IPS-20b (cell line): ENCODE measurements around the gene POLR1G.
"Not testable (repeated sequence)": the region's sequence is repeated elsewhere in the genome, so short reads cannot be mapped to it uniquely, and the experiment has no call there.

Experiments
- H3K27ac ChIP-seq: one replicate; pipeline ENCODE4 v1.5.1; 2013; ENCODE audit warnings: low read length
- H3K27me3 ChIP-seq: 2 replicates; pipeline ENCODE4 v1.6.1; 2013; ENCODE audit warnings: mild to moderate bottlenecking, low read length, inconsistent platforms; ENCODE audit not compliant: insufficient read depth
- H3K36me3 ChIP-seq: 2 replicates; pipeline ENCODE4 v1.6.1; 2013; ENCODE audit warnings: low read depth, mild to moderate bottlenecking, inconsistent platforms, low read length, moderate library complexity; ENCODE audit not compliant: insufficient read depth
- H3K4me1 ChIP-seq: 2 replicates; pipeline ENCODE4 v1.6.1; 2013; ENCODE audit warnings: mild to moderate bottlenecking, control low read depth, inconsistent platforms, low read length, moderate library complexity; ENCODE audit not compliant: insufficient read depth
- H3K4me3 ChIP-seq: 2 replicates; pipeline ENCODE4 v1.5.1; 2013; ENCODE audit warnings: mild to moderate bottlenecking, low read length, inconsistent platforms
- H3K9ac ChIP-seq: 2 replicates; pipeline ENCODE4 v1.6.1; 2013; ENCODE audit warnings: low read depth, mild to moderate bottlenecking, inconsistent platforms, low read length, moderate library complexity
- H3K9me3 ChIP-seq: 2 replicates; pipeline ENCODE4 v1.6.1; 2013; ENCODE audit warnings: mild to moderate bottlenecking, low read depth, low read length, inconsistent platforms; ENCODE audit not compliant: insufficient read depth

POLR1G gene

DNA sequence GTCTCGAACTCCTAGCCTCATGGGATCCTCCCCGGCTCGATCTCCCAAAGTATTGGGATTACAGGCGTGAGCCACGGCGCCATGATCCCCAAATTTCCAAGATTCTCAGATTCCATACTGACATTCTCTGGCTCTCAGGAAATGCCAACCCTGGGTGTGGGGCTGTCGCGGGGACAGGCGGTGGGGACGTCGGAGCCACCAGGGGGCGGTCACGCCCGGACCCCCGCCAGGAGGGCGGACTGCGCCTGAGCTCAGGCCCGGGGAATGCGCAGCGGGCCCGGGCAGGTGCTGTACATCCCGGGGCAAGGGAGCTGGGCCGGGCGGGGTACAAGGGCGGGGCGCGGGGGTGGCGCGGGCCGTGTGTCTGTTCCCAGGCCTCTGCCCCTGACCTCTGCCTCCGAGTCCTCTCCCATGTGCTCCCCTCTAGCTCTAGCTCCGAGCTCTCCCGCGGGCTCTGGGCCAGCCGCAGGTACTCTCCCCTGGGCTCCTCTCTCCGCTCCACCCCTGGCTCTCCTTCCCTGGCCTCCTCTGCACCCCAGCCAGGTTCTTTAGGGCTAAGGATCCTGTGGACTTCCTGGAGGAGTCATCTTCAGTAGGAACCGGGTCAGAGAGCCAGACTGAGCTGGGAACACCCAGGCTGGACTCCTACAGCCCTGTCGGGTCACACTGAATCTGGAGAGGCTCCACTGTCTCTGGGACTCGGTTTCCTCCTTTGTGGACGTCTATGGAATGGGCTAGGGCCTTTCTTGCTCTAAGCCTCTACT, 4.0 kb upstream of the POLR1G start:
- H3K27me3 ChIP-seq: peaks cover 49% of the 10 kb centered on the region
- no peak overlapping the region for H3K27ac ChIP-seq
- no peaks in the 10 kb centered on the region for H3K36me3 ChIP-seq
- H3K4me1 ChIP-seq: peaks cover 10% of the 10 kb centered on the region
- H3K4me3 ChIP-seq: peak overlapping the region; percentile 34; the same call in 1 of the 2 replicates
- H3K9me3 ChIP-seq: no peaks in the 10 kb centered on the region
- no peak overlapping the region for H3K9ac ChIP-seq

DNA sequence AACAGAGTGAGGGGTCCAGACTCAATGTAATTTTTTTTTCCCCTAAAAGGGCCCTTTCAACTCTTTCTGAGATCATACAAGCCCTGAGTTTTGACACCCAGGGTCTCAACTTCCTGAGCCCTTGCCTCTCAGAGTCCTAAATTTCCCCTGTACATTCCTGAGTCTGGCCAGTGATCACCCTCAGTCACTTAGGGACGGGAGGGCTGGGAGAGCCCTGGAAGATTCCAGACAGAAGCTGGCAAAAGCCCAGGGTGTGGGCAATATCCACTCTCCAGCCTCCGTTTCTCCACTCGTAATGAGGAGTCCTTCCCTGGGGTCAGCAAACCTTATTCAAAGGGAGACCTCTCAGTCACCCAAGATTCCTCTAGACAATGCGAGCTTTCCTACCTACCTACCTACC, 3.2 kb upstream of the POLR1G start:
- Histone ChIP-seq H3K36me3 (peaks cover 2% of the 10 kb centered on the region; the same call in 1 of the 2 replicates), H3K27ac (no peak overlapping the region), H3K9ac (no peak overlapping the region), H3K4me1 (peaks cover 10% of the 10 kb centered on the region), H3K4me3 (peak overlapping the region; percentile 84; the same call in 1 of the 2 replicates), H3K27me3 (peaks cover 42% of the 10 kb centered on the region), H3K9me3 (no peaks in the 10 kb centered on the region)

DNA sequence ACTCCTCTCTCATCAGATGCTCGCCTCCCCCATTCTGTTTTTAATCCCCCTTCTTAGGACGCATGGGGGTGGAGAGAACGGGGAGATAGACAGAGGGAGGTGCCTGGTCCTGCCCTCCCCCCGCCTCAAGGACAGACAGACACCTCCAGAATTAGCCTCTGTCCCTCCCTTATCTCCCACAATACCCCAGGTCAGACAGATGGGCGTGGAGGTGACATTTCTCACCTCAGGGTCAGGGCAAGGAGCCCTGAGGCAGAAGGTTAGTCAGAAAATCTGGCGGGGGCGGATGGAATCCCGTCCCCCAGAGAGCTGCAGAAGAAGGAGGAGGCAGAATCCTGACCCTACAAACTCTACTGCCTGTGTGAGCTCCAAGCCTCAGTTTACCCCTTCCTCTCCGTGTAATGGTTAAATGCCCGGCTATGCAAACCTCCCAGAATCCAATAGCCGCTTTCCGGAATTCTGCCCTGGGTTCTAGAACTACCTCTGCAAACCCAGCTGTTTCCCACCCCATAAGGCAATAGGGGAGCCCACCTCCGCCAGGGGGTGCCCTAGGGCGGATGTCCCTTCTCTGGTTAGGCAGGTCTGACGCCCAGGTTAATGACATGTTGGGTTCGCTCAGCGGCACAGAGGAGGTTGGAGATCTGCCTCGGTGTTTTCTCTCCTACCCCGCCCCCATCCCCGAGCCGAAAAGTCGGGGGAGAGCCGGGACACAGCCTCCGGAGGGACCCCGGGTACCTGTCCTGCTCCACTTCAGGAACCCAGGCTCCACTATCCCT, 2.5 kb upstream of the POLR1G start:
- Histone ChIP-seq H3K4me1 (peaks cover 10% of the 10 kb centered on the region), H3K9me3 (no peaks in the 10 kb centered on the region), H3K27ac (no peak overlapping the region), H3K4me3 (peak overlapping the region; percentile 84), H3K9ac (peak overlapping the region; percentile 14; the same call in 1 of the 2 replicates), H3K27me3 (peaks cover 36% of the 10 kb centered on the region), H3K36me3 (peaks cover 6% of the 10 kb centered on the region; the same call in 1 of the 2 replicates)

DNA sequence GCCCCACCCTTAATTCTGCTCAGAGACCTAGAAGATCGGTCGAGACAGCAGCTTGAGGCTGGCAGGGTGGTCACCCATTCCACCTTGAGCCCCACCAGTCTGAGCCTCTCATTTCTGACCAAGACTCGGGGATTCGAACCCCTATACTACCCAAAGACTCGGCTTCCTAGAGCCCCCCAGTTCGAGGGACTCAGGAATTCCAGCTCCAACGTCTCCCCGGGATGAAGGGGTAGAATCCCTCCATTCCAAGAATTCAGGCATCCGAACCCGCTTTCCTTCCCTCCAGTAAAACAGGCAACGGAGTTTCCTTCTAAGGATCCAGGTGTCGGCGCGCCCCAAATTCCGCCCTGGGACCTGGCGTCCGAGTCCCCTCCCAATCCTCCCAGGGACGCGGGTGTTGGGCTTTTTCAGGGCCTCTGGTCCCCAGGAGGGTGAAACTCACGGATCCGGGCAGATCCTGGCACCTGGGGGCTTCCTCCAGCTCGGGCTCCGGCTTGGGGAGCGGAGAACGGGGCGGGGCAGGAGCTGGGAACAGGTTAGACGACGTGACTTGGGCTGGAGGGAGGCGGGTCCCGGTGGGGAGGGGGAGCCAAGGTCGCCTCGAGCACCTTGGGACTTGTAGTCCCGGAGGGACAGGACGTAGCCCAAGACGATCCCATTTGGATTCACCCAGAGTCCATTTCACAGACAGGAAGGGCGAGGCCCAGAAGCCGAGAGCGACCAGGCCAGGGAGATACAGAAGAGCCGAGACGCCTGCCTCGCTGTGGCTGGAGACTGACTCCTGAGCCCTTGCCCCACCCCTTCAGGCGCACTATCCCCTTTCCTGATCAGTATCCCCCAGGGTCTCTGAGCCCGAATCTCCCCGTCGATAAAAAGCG, 1.6 kb upstream of the POLR1G start, which contains the start of gene PPP1R13L:
TSS of gene PPP1R13L (minus strand) at position 513 of the 878 bp plus-strand sequence. CDS start 6,751 bp downstream, outside the sequence.
- Histone ChIP-seq H3K9ac (peak within 1 kb of the TSS; percentile 98), H3K4me3 (peak within 1 kb of the TSS; percentile 84), H3K36me3 (peaks cover 12% of the 10 kb centered on the region; the same call in 1 of the 2 replicates), H3K4me1 (peaks cover 10% of the 10 kb centered on the region), H3K9me3 (no peaks in the 10 kb centered on the region), H3K27me3 (peaks cover 36% of the 10 kb centered on the region), H3K27ac (peak within 1 kb of the TSS; percentile 81)

DNA sequence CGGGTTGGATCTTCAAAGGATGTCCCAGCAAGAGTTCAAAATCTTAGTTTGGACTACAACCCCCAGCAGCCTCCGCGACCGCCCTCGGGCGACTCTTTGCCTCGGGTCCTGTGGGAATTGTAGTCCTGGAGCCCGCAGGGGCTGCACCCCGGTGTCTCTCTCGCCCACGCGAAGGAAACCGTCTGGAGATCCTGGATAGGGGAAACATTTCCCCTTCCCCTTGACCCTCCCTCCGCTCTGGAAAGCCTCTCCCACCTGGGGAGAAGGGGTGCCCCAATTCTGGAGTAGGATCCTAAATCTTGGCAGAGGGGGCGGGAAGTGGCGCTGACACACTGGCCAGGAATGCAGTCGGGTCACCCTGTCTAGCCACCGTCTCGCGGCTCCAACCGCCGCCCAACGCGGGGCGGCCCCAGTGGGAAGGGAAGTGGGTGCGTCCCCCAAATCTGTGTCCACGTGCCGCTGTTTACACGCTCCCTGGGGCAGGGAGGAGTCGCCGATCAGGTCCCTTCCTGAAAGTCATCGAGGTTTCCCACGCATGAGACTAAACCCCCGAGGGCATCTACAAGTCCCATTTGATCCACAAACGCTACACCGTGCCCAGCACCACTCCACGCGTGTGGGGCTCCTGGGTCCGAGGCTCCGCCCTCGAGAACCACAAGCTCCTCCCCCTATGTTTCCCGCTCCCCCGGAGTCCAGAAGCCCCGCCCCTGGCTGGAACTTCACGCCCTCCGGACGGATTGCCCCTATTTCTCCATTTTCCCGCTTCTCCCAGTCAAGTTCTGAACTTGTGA, 814 bp upstream of the POLR1G start:
- H3K4me1 ChIP-seq: peaks cover 10% of the 10 kb centered on the region
- peak overlapping the region; percentile 98 for H3K9ac ChIP-seq
- peak overlapping the region; percentile 81 for H3K27ac ChIP-seq
- no peaks in the 10 kb centered on the region for H3K9me3 ChIP-seq
- H3K27me3 ChIP-seq: peaks cover 36% of the 10 kb centered on the region
- H3K36me3 ChIP-seq: peaks cover 15% of the 10 kb centered on the region; the same call in 1 of the 2 replicates
- H3K4me3 ChIP-seq: peak overlapping the region; percentile 84

DNA sequence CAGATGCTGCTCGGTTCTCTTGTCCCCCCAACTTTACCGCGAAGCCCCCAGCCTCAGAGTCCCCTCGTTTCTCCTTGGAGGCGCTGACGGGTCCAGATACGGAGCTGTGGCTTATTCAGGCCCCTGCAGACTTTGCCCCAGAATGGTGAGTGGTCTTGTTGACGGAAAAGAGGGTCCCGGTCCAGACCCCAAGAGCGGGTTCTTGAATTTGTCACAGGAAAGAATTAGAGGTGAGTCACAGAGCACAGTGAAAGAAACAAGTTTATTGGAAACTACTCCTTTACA, 589 bp downstream of the POLR1G start:
- Histone ChIP-seq H3K27ac (no peak overlapping the region), H3K27me3 (peaks cover 31% of the 10 kb centered on the region), H3K9ac (peak overlapping the region; percentile 98), H3K9me3 (no peaks in the 10 kb centered on the region), H3K4me1 (peaks cover 10% of the 10 kb centered on the region), H3K4me3 (peak overlapping the region; percentile 84), H3K36me3 (peaks cover 23% of the 10 kb centered on the region; the same call in 1 of the 2 replicates)

DNA sequence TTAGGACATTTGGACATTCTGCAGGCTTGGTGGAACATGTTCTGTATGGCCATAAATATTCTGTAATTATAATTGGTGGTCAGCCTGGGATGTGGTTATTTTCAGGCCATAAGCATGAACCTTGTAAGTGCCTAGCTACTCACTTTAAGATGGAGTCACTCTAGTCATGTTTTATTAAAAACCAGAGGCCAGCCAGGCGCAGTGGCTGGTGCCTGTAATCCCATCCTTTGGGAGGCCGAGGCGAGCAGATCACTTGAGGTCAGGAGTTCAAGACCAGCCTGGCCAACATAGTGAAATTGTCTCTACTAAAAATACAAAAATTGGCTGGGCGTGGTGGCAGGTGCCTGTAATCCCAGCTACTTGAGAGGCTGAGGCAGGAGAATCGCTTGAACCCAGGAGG, 1.1 kb downstream of the POLR1G start:
- H3K4me3 ChIP-seq: peak overlapping the region; percentile 84
- H3K36me3 ChIP-seq: peaks cover 24% of the 10 kb centered on the region; the same call in 1 of the 2 replicates
- not testable (repeated sequence) for H3K4me1 ChIP-seq, H3K9me3 ChIP-seq, H3K27ac ChIP-seq
- peak overlapping the region; percentile 98; the same call in 1 of the 2 replicates for H3K9ac ChIP-seq
- H3K27me3 ChIP-seq: peaks cover 26% of the 10 kb centered on the region

DNA sequence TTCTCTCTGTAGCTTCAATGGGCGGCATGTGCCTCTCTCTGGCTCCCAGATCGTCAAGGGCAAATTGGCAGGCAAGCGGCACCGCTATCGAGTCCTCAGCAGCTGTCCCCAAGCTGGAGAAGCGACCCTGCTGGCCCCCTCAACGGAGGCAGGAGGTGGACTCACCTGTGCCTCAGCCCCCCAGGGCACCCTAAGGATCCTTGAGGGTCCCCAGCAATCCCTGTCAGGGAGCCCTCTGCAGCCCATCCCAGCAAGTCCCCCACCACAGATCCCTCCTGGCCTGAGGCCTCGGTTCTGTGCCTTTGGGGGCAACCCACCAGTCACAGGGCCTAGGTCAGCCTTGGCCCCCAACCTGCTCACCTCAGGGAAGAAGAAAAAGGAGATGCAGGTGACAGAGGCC, 1.7 kb downstream of the POLR1G start:
- no peaks in the 10 kb centered on the region for H3K9me3 ChIP-seq
- H3K4me1 ChIP-seq: peaks cover 6% of the 10 kb centered on the region
- peaks cover 30% of the 10 kb centered on the region for H3K36me3 ChIP-seq
- no peak overlapping the region for H3K4me3 ChIP-seq
- H3K9ac ChIP-seq: no peak overlapping the region
- H3K27me3 ChIP-seq: peaks cover 21% of the 10 kb centered on the region
- H3K27ac ChIP-seq: no peak overlapping the region

DNA sequence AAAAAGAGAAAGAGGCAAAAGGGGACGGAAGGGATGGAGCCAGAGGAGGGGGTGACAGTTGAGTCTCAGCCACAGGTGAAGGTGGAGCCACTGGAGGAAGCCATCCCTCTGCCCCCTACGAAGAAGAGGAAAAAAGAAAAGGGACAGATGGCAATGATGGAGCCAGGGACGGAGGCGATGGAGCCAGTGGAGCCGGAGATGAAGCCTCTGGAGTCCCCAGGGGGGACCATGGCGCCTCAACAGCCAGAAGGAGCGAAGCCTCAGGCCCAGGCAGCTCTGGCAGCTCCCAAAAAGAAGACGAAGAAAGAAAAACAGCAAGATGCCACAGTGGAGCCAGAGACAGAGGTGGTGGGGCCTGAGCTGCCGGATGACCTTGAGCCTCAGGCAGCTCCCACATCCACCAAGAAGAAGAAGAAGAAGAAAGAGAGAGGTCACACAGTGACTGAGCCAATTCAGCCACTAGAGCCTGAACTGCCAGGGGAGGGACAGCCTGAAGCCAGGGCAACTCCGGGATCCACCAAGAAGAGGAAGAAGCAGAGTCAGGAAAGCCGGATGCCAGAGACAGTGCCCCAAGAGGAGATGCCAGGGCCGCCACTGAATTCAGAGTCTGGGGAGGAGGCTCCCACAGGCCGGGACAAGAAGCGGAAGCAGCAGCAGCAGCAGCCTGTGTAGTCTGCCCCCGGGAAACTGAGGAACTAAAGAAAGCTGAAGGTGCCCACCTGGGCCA, 2.5 kb downstream of the POLR1G start:
- no peaks in the 10 kb centered on the region; the same call in 1 of the 2 replicates for H3K4me1 ChIP-seq
- no peak overlapping the region for H3K4me3 ChIP-seq
- peaks cover 12% of the 10 kb centered on the region for H3K27me3 ChIP-seq
- H3K36me3 ChIP-seq: peaks cover 38% of the 10 kb centered on the region
- H3K9ac ChIP-seq: no peak overlapping the region
- H3K27ac ChIP-seq: no peak overlapping the region
- no peaks in the 10 kb centered on the region for H3K9me3 ChIP-seq

DNA sequence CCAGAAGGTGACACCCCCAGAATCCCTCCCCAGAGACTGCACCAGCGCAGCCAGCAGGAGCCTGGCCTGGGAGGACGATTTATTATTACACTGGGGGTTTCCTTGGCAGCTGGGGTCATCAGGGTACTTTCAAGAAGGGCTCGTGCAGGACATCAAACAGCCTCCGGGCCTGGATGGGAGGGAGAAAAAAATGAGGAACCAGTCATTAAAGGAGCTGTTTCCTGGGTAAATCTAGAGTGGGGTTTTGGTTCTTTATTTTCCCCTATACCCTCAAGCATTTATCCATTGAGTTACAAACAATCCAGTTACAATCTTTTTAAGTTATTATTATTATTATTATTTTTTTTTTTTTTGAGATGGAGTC, 3.1 kb downstream of the POLR1G start:
- no peak overlapping the region for H3K9ac ChIP-seq
- H3K4me3 ChIP-seq: no peak overlapping the region
- H3K4me1 ChIP-seq: no peaks in the 10 kb centered on the region
- H3K9me3 ChIP-seq: no peaks in the 10 kb centered on the region
- peaks cover 43% of the 10 kb centered on the region for H3K36me3 ChIP-seq
- no peak overlapping the region for H3K27ac ChIP-seq
- H3K27me3 ChIP-seq: peaks cover 7% of the 10 kb centered on the region
